ENCODE measurements around the gene LARP1. TPM values are rescaled to one million over a fixed set of nuclear protein-coding genes. Genes with fewer than 3 reads are reported as not detected.
"Not testable (repeated sequence)": the region's sequence is repeated elsewhere in the genome, so short reads cannot be mapped to it uniquely, and the experiment has no call there.

Gene LARP1
- total RNA-seq, 6 donors from 2014 or later: 107 to 154 (median 129) TPM

GRCh38 chr5:154757814-154758406 lies 2.7 kb downstream of the LARP1 start:
- DNase-seq (peak in 1 of 2 donors; percentile 34), ATAC-seq (ENCODE audit: low FRiP score in 2 of 2) (no peak)
- peak overlapping the region in 3 of 4 donors; percentile 95 to 99 (median 98) for H3K27ac ChIP-seq
- H3K4me1 ChIP-seq: peaks cover 45 to 75% (median 51%) of the 10 kb centered on the region in 4 donors
- WGBS, 2 donors: 22 to 29% methylated on average over 5 of the region's 5 CpGs
- no peaks in the 10 kb centered on the region for H3K27me3 ChIP-seq
- peak overlapping the region in 3 of 4 donors; percentile 99 to 100 (median 99) for H3K4me3 ChIP-seq
- TF ChIP-seq POLR2AphosphoS5 (IDR thresholded peaks at IDR 0.05): no peak
- TF ChIP-seq CTCF (IDR thresholded peaks at IDR 0.05): no peak
- no peaks in the 10 kb centered on the region for H3K36me3 ChIP-seq
- no peaks in the 10 kb centered on the region for H3K9me3 ChIP-seq

DNA sequence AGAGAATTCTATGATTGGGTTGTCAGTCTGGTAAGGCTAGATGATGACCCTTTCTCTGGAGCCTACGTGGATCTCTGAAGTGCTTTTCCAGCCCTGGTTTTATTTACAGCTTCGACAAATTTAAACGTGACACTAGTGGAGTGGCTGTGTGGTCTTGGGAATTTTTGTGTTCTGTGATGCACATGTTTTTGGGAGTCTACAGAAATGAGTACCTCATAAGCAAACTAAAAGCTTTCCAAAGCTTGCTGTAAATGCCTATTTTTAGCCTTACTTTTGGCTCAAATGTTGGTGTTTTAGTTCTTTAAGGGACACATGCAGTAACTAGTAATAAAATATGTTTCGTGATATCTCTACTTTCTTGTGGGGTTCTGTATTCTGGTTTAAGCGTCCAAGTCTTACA lies 3.3 kb downstream of the LARP1 start:
- peaks cover 43 to 70% (median 48%) of the 10 kb centered on the region in 4 donors for H3K4me1 ChIP-seq
- H3K27ac ChIP-seq: peak overlapping the region in 2 of 4 donors; percentile 11 to 99
- peak overlapping the region in 2 of 4 donors; percentile 99 to 100 for H3K4me3 ChIP-seq
- DNase-seq (no peak), ATAC-seq (ENCODE audit: low FRiP score in 2 of 2) (no peak)
- H3K9me3 ChIP-seq: no peaks in the 10 kb centered on the region
- no peaks in the 10 kb centered on the region for H3K36me3 ChIP-seq
- TF ChIP-seq POLR2AphosphoS5 (IDR thresholded peaks at IDR 0.05) (no peak), EP300 (IDR thresholded peaks at IDR 0.05) (no peak), CTCF (IDR thresholded peaks at IDR 0.05) (no peak), POLR2A (IDR thresholded peaks at IDR 0.05) (no peak)
- no peaks in the 10 kb centered on the region for H3K27me3 ChIP-seq
- 34 to 47% methylated on average over 5 of the region's 5 CpGs for WGBS, 2 donors

DNA sequence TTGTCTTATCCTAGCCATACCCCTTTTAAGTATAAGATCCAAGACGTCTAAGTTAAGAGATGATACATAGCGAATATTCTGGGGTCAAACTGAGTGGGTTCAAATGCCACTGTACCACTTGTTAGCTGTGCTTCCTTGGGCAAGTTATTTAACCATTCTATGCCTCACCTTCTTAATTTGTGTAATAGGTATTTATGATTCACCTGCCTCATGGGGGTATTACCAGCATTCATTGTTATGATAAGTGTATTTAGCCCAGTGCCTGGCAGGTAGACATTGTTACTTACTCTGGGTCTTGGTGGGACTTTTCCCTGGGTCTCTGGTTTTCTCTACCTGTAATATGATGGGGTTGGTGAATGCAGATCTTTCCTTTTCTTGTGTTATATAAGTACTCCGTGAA lies 3.8 kb downstream of the LARP1 start:
- 66 to 67% methylated on average over 3 of the region's 3 CpGs for WGBS, 2 donors
- Histone ChIP-seq H3K36me3 (no peaks in the 10 kb centered on the region), H3K9me3 (no peaks in the 10 kb centered on the region), H3K27me3 (no peaks in the 10 kb centered on the region), H3K27ac (no peak overlapping the region), H3K4me1 (peaks cover 39 to 65% (median 43%) of the 10 kb centered on the region in 4 donors), H3K4me3 (no peak overlapping the region)
- DNase-seq (no peak), ATAC-seq (ENCODE audit: low FRiP score in 2 of 2) (no peak)
- TF ChIP-seq EP300 (IDR thresholded peaks at IDR 0.05): no peak
- no peak for TF ChIP-seq POLR2AphosphoS5 (IDR thresholded peaks at IDR 0.05)
- no peak for TF ChIP-seq POLR2A (IDR thresholded peaks at IDR 0.05)
- TF ChIP-seq CTCF (IDR thresholded peaks at IDR 0.05): no peak

- not testable (repeated sequence) for DNase-seq
- 89 to 90% methylated on average over 12 of the region's 12 CpGs for WGBS, 2 donors
These were observed 4.7 kb downstream of the LARP1 start for GRCh38 chr5:154759868-154760267.

DNA sequence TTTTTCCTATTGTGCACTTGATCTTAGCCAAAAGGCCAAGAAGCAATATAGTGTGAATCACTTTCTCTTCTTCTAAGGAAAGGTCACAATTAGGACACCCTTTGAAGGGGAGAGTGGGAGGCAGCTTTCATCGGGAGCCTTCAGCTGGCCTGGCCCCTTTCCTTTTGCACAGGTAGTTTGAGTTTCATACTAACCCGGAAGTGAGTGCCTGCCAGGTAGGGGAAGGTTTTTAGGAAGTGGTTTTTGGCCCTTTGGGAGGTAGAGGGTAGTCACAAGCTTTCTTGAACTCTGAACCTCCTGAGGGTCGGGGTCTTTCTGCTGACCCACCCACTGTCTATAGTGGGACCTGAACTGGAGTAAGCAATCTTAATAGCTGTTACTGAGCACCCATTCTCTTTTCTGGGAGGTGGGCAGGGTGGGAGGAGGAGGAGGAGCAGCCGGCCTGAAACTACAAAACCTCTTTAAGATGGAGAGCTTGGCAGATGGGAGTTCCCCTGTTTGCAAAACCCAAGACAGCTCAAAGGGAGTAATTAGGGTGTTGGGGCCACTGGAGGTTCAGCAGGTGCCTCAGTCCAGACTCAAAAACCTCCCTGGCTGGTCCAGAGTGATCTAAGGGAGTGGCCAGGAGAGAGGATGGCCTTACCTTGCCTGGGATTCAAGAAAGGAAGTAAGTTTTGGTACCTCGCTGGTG lies 6.0 kb downstream of the LARP1 start:
- Histone ChIP-seq H3K36me3 (no peaks in the 10 kb centered on the region), H3K27ac (peak overlapping the region in 1 of 4 donors; percentile 35), H3K4me3 (no peak overlapping the region), H3K4me1 (peaks cover 41 to 70% (median 49%) of the 10 kb centered on the region in 4 donors), H3K9me3 (no peaks in the 10 kb centered on the region), H3K27me3 (no peaks in the 10 kb centered on the region)
- no peak for DNase-seq
- TF ChIP-seq CTCF (IDR thresholded peaks at IDR 0.05) (no peak), POLR2A (IDR thresholded peaks at IDR 0.05) (no peak), POLR2AphosphoS5 (IDR thresholded peaks at IDR 0.05) (no peak), EP300 (IDR thresholded peaks at IDR 0.05) (no peak)
- ATAC-seq (ENCODE audit: low FRiP score in 2 of 2): no peak
- 30 to 55% methylated on average over 5 of the region's 5 CpGs for WGBS, 2 donors

More at GRCh38 chr5:154759868-154760267, 4.7 kb downstream of the LARP1 start:
- H3K9me3 ChIP-seq; H3K4me3 ChIP-seq; H3K27me3 ChIP-seq; H3K36me3 ChIP-seq; ATAC-seq (ENCODE audit: low FRiP score in 2 of 2); H3K27ac ChIP-seq: not testable (repeated sequence)
- H3K4me1 ChIP-seq: peaks cover 30 to 57% (median 39%) of the 10 kb centered on the region in 4 donors

Data from upper lobe of left lung (tissue), 6 donors.